ENCODE data around the gene CBX4. TPM values are rescaled to one million over a fixed set of nuclear protein-coding genes. Genes with fewer than 3 reads are reported as not detected.
A peak's percentile ranks its signal among the peaks of the same experiment; 100 is the strongest.

Gene CBX4
- total RNA-seq (2021) = 5.1 and 6.2 TPM in 2 replicates
- long read RNA-seq, partial matches to known transcripts = 0 of 1 reads
- long read RNA-seq, other reads (novel, unspliced or antisense) = 1 of 1 reads

- peaks cover 90% of the 10 kb centered on the region for H3K27me3 Mint-ChIP-seq (ENCODE audit: low read depth)
- Histone ChIP-seq H3K56ac (ENCODE audit: insufficient read length, low read depth, low read length) (no peak within 1 kb of the TSS), H3K27ac (ENCODE audit: insufficient read length, low read depth, low read length) (no peak within 1 kb of the TSS), H3K27me3 (ENCODE audit: insufficient read depth, low read length) (peaks cover 67% of the 10 kb centered on the region), H2BK15ac (ENCODE audit: low read depth, low read length) (no peak within 1 kb of the TSS), H4K5ac (ENCODE audit: insufficient read length, low read depth, low read length) (no peak within 1 kb of the TSS), H3K18ac (ENCODE audit: insufficient read length, low read depth, low read length) (peak within 1 kb of the TSS; percentile 0), H3K23me2 (ENCODE audit: insufficient read length, low read depth, low read length, poor library complexity, severe bottlenecking) (peaks cover 49% of the 10 kb centered on the region), H2BK20ac (ENCODE audit: low read depth, low read length, poor library complexity, severe bottlenecking) (no peak within 1 kb of the TSS), H3T11ph (ENCODE audit: low read length) (no peak within 1 kb of the TSS), H2AFZ (ENCODE audit: low read length) (no peak within 1 kb of the TSS), H3K4ac (ENCODE audit: low read depth, low read length) (no peak within 1 kb of the TSS), H3K9ac (ENCODE audit: extremely low read depth, insufficient read length, low read length) (no peak within 1 kb of the TSS), H4K8ac (replicated peaks; ENCODE audit: insufficient read length, low read depth, low read length) (no peak within 1 kb of the TSS), H2BK5ac (ENCODE audit: insufficient read length, low read length) (no peak within 1 kb of the TSS), H3K4me1 (ENCODE audit: insufficient read depth, low read length) (no peaks in the 10 kb centered on the region; the same call in 1 of the 2 replicates), H3K23ac (ENCODE audit: insufficient read length, low read depth, low read length) (no peak within 1 kb of the TSS), H3K79me2 (ENCODE audit: insufficient read depth, low read length) (no peaks in the 10 kb centered on the region), H4K20me1 (ENCODE audit: control insufficient read depth, insufficient read depth, insufficient read length) (no peaks in the 10 kb centered on the region), H2BK12ac (ENCODE audit: insufficient read length, low read depth, low read length) (no peak within 1 kb of the TSS), H2AK5ac (ENCODE audit: insufficient read length, low read length) (no peak within 1 kb of the TSS), H3K4me2 (ENCODE audit: insufficient read depth, insufficient read length, low read length) (peak within 1 kb of the TSS; percentile 86), H2BK120ac (ENCODE audit: low read depth, low read length, poor library complexity, severe bottlenecking) (no peak within 1 kb of the TSS), H4K91ac (ENCODE audit: insufficient read length, low read depth, low read length) (no peak within 1 kb of the TSS), H3K9me3 (ENCODE audit: control insufficient read depth, low read depth, low read length) (no peaks in the 10 kb centered on the region), H3K79me1 (ENCODE audit: insufficient read depth, low read depth, low read length, poor library complexity, severe bottlenecking) (no peaks in the 10 kb centered on the region), H3K14ac (ENCODE audit: insufficient read depth, low read length) (no peak within 1 kb of the TSS)
- no peaks in the 10 kb centered on the region; a peak in 1 of 7 replicates for H3K36me3 Mint-ChIP-seq (ENCODE audit: insufficient read depth in 1 of 3, low read depth in 3 of 3)
- TF ChIP-seq CTCF (conservative IDR thresholded peaks at IDR 0.05) = peak; percentile 80
- peaks cover 2 to 5% of the 10 kb centered on the region in 2 experiments; a peak in 2 of 5 replicates for H3K9me3 Mint-ChIP-seq
- peak within 1 kb of the TSS; percentile 66 to 85 for H3K4me3 Mint-ChIP-seq
- peak; percentile 97 for DNase-seq
- no CpG with 5 or more reads among the region's 103 CpGs for WGBS (ENCODE audit: extremely low coverage, insufficient read length, low lambda C conversion rate)
- H3K4me1 Mint-ChIP-seq = peaks cover 27 to 44% of the 10 kb centered on the region in 2 experiments
- H3K27ac Mint-ChIP-seq = no peak within 1 kb of the TSS
Measured at GRCh38 chr17:79839356-79840268, at the start of gene CBX4. Gene CBX4, minus strand, starts transcription at chr17:79839440. Its CDS starts 189 bp downstream, at chr17:79839251.

All from H9 (cell line).